K562 (cell line): ENCODE results near the gene ITGB2.

Experiments
- CTCF ChIP-seq, 3 experiments: IDR thresholded peaks in 2 of 3; conservative IDR thresholded peaks in 1 of 3; 2 replicates each; pipeline ENCODE4 v1.5.1; 2011 to 2012; ENCODE audit warnings: low read length in 3 of 3, mild to moderate bottlenecking in 3 of 3, control low read depth in 2 of 3, improper control_type of control experiment in 1 of 3, inconsistent platforms in 1 of 3, low read depth in 1 of 3, mixed read lengths in 1 of 3, moderate library complexity in 1 of 3; ENCODE audit not compliant: insufficient read depth in 2 of 3
- GTF3C2 ChIP-seq: IDR thresholded peaks from 3 replicates; pipeline ENCODE4 v1.6.1; 2011; ENCODE audit warnings: borderline replicate concordance, mild to moderate bottlenecking, moderate library complexity; ENCODE audit not compliant: insufficient read length; ENCODE audit errors: extremely low read depth
- PYGO2 ChIP-seq: fragments of 450-650 bp; IDR thresholded peaks from 2 replicates; pipeline ENCODE4 v1.6.1; 2016; ENCODE audit warnings: mild to moderate bottlenecking, missing genetic modification characterization, moderate library complexity, missing compliant biosample characterization

GRCh38 chr21:44883250-44883649 lies 37.4 kb downstream of the ITGB2 start:
- TF ChIP-seq GTF3C2 = no peak
- no peak for TF ChIP-seq CTCF (IDR thresholded peaks at IDR 0.05 in 2 of 3, conservative IDR thresholded peaks at IDR 0.05 in 1 of 3; ENCODE audit: insufficient read depth in 2 of 3, low read depth in 1 of 3, low read length in 3 of 3)
- no peak for TF ChIP-seq PYGO2 (tag)
